ENCODE data around the gene TMEM266. TPM values are rescaled to one million over a fixed set of nuclear protein-coding genes. Genes with fewer than 3 reads are reported as not detected.
A peak's percentile ranks its signal among the peaks of the same experiment; 100 is the strongest.

TMEM266 gene
- total RNA-seq, 4 donors from 2014 or later: 0.17 to 0.40 TPM; not detected in 2

DNA sequence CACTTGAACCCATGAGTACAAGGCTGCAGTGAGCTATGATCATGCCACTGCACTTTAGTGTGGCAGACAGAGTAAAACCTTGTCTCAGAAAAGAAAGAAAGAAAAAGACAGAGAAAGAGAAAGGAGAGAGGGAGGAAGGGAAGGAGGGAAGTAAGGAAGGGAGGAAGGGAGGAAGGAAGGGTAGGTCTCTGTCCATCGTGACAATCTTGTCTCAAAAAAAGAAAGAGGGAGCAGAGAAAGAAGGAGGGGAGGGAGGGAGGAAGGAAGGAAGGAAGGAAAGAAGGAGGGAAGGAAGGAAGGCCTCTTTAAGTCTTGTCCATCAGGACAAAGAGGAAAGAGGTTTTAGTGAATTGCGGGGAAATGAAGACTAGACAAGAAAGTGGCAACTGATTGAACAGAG is 129.3 kb downstream of the TMEM266 start:
- 74% methylated on average over 2 of the region's 2 CpGs for whole genome bisulfite sequencing
- no peak for DNase-seq (ENCODE audit: extremely low spot score)
- TF ChIP-seq EP300 (IDR thresholded peaks at IDR 0.05): no peak
- Histone ChIP-seq H3K27me3 (peaks cover 0 to 71% (median 6%) of the 10 kb centered on the region in 4 donors), H3K4me1 (peaks cover 11 to 26% (median 19%) of the 10 kb centered on the region in 4 donors), H3K27ac (replicated peaks in 1 of 4) (no peak overlapping the region), H3K4me3 (no peak overlapping the region), H3K9me3 (no peaks in the 10 kb centered on the region), H3K36me3 (no peaks in the 10 kb centered on the region)
- intact Hi-C loops (cut with DNase I): no loop called here

DNA sequence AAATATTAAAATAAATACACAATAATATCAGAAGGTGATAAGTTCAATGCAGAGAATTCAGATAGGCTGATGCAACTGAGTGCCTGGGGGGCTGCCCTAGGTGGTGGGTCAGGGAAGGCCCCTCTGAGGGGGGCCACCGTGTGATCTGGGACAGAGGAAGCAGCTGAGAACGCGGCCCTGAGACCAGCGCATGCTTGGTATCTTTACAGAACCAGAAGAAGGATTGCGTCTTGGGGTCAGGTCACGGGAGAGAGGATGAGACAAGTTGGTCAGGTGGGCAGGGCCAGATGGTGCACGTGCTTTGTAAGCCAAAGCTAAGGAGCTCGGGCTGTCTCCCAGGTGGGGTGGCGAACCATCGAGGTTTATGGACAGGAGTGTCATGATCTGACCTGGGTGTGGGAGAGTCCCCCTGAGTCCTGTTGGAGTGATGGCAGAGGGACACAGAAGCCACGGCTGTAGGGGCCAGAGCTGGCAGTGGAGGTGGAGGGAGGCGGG is 130.3 kb downstream of the TMEM266 start:
- H3K4me3 ChIP-seq: no peak overlapping the region
- peaks cover 11 to 26% (median 19%) of the 10 kb centered on the region in 4 donors for H3K4me1 ChIP-seq
- H3K36me3 ChIP-seq: no peaks in the 10 kb centered on the region
- intact Hi-C loops (cut with DNase I): loop anchor here (5.0 kb wide), 1 partner anchor 142 kb away; no protein-coding TSS in a partner anchor
- WGBS: 56% methylated on average over 12 of the region's 12 CpGs
- peaks cover 0 to 71% (median 6%) of the 10 kb centered on the region in 4 donors for H3K27me3 ChIP-seq
- H3K27ac ChIP-seq (replicated peaks in 1 of 4): no peak overlapping the region
- TF ChIP-seq POLR2A (IDR thresholded peaks at IDR 0.05; ENCODE audit: low read depth): no peak
- TF ChIP-seq, protein P1, sequence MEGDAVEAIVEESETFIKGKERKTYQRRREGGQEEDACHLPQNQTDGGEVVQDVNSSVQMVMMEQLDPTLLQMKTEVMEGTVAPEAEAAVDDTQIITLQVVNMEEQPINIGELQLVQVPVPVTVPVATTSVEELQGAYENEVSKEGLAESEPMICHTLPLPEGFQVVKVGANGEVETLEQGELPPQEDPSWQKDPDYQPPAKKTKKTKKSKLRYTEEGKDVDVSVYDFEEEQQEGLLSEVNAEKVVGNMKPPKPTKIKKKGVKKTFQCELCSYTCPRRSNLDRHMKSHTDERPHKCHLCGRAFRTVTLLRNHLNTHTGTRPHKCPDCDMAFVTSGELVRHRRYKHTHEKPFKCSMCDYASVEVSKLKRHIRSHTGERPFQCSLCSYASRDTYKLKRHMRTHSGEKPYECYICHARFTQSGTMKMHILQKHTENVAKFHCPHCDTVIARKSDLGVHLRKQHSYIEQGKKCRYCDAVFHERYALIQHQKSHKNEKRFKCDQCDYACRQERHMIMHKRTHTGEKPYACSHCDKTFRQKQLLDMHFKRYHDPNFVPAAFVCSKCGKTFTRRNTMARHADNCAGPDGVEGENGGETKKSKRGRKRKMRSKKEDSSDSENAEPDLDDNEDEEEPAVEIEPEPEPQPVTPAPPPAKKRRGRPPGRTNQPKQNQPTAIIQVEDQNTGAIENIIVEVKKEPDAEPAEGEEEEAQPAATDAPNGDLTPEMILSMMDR (IDR thresholded peaks at IDR 0.05): no peak
- TF ChIP-seq POLR2AphosphoS5 (IDR thresholded peaks at IDR 0.05): no peak
- TF ChIP-seq EP300 (IDR thresholded peaks at IDR 0.05): no peak
- DNase-seq (ENCODE audit: extremely low spot score): no peak
- no peaks in the 10 kb centered on the region for H3K9me3 ChIP-seq

DNA sequence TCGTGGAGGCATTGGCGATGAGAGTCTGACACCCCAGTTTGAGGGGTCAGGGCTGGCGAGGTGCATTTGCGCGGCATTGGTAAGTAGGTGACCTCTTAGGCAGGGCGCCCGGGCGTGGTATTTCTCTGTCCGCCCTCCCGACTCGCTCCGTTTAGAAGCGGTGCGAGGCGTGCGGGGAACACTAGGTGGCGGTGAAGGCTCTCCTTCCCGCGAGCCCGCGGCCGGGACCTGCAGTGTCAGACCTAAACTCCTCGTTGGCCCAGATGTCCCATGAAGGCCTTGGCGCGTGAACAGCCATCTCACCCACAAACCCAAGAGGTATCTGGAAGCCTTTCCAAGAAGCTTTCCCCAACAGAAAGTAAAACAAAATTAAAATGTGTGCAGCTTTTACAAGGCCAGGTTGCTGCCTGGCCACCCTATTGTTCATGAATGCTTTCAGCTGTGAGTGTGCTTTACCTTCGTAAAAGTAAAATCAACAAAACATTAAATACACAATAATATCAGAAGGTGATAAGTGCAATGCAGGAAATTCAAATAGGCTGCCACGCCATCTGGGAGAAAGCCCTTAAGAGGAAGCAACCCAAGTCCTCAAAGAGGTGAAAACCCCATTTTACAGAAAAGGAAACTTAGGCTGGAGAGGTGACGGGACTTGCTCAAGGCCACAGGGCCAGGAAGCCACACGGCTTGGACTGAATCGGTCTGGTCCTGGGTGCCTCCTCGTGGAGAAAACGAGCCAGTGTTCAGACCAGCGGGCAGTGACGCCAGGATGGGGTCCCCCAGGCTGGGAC is 131.2 kb downstream of the TMEM266 start:
- peaks cover 0 to 67% (median 6%) of the 10 kb centered on the region in 4 donors for H3K27me3 ChIP-seq
- no peaks in the 10 kb centered on the region for H3K9me3 ChIP-seq
- WGBS: 24% methylated on average over 32 of the region's 34 CpGs
- H3K27ac ChIP-seq (replicated peaks in 1 of 4): no peak overlapping the region
- TF ChIP-seq POLR2A (IDR thresholded peaks at IDR 0.05; ENCODE audit: low read depth): no peak
- TF ChIP-seq EP300 (IDR thresholded peaks at IDR 0.05): no peak
- TF ChIP-seq, protein P1 (IDR thresholded peaks at IDR 0.05): peak; percentile 84 to 92 (median 92)
- TF ChIP-seq POLR2AphosphoS5 (IDR thresholded peaks at IDR 0.05): peak in 1 of 2 donors; percentile 21
- intact Hi-C loops (cut with DNase I): loop anchor here (5.0 kb wide), 1 partner anchor 141 kb away; no protein-coding TSS in a partner anchor
- H3K36me3 ChIP-seq: no peaks in the 10 kb centered on the region
- H3K4me1 ChIP-seq: peaks cover 14 to 26% (median 25%) of the 10 kb centered on the region in 4 donors
- peak; percentile 93 for DNase-seq (ENCODE audit: extremely low spot score)
- peak overlapping the region in 1 of 4 donors; percentile 34 for H3K4me3 ChIP-seq

DNA sequence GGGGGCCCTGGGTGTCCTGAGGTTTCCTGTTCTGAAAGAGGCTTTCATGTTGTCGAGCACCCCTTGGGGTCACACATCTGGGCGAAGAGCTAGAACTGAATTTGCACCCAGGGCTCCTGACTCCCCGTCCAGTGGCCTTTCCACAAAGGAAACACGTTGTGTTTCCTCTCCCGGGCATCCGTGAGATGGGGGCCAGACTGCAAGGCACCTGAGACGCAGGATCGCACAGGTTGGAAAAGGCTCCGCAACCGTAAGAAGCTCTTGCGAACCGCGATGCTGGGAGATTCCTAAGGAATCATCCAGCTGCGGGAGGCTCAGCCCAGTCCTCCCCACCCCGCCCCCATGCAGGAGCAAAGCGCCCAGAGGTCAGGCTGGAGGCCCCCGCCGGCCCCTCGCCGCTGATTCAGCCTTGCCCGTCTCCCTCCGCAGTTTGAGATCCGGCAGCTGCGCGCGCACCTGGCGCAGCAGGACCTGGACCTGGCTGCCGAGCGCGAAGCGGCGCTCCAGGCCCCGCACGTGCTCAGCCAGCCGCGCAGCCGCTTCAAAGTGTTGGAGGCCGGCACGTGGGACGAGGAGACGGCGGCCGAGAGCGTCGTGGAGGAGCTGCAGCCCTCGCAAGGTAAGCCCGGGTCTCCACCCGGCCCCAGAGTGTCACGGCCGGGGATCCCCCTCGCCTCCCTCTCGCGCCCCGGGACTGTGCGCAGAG is 131.9 kb downstream of the TMEM266 start:
- TF ChIP-seq, protein P1 (IDR thresholded peaks at IDR 0.05): no peak
- TF ChIP-seq EP300 (IDR thresholded peaks at IDR 0.05): no peak
- TF ChIP-seq POLR2AphosphoS5 (IDR thresholded peaks at IDR 0.05): no peak
- TF ChIP-seq POLR2A (IDR thresholded peaks at IDR 0.05; ENCODE audit: low read depth): no peak
- Histone ChIP-seq H3K4me1 (peaks cover 20 to 33% (median 31%) of the 10 kb centered on the region in 4 donors), H3K4me3 (no peak overlapping the region), H3K36me3 (no peaks in the 10 kb centered on the region), H3K27ac (replicated peaks in 1 of 4) (no peak overlapping the region), H3K27me3 (peaks cover 0 to 59% (median 6%) of the 10 kb centered on the region in 4 donors), H3K9me3 (no peaks in the 10 kb centered on the region)
- WGBS: 65% methylated on average over 10 of the region's 55 CpGs
- intact Hi-C loops (cut with DNase I): loop anchor here (5.0 kb wide), 1 partner anchor 141 kb away; no protein-coding TSS in a partner anchor
- no peak for DNase-seq (ENCODE audit: extremely low spot score)

DNA sequence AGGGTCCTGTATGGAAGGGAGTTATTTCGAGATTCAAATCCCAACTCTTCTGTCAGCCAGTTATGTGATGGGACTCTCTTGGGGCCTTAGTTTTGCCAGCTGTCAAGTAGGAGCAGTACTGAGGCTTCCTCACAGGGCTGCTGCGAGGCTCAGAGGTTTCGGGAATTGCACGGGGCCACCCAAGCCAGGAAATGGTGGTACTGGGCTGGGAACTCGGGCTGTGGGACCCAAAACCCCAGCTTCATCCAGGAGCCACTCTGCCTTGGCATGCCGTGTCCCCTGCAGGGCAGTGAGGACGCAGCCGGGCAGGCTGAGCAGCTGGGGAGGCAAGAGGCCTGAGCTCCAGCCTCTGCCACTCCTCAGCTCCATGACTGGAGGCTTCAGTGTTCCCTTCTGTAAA is 132.9 kb downstream of the TMEM266 start:
- H3K36me3 ChIP-seq: no peaks in the 10 kb centered on the region

More for the DNA sequence above, 132.9 kb downstream of the TMEM266 start:
- peaks cover 30 to 43% (median 42%) of the 10 kb centered on the region in 4 donors for H3K4me1 ChIP-seq
- WGBS: 94% methylated on average over 6 of the region's 8 CpGs
- TF ChIP-seq, protein P1 (IDR thresholded peaks at IDR 0.05): no peak
- no peak for TF ChIP-seq POLR2A (IDR thresholded peaks at IDR 0.05; ENCODE audit: low read depth)
- TF ChIP-seq POLR2AphosphoS5 (IDR thresholded peaks at IDR 0.05): no peak
- TF ChIP-seq EP300 (IDR thresholded peaks at IDR 0.05): no peak
- H3K27me3 ChIP-seq: peaks cover 0 to 49% (median 6%) of the 10 kb centered on the region in 4 donors
- no peak overlapping the region for H3K4me3 ChIP-seq
- no peak for DNase-seq (ENCODE audit: extremely low spot score)
- intact Hi-C loops (cut with DNase I): loop anchor here (5.0 kb wide), 1 partner anchor 140 kb away; no protein-coding TSS in a partner anchor
- no peaks in the 10 kb centered on the region for H3K9me3 ChIP-seq
- H3K27ac ChIP-seq (replicated peaks in 1 of 4): no peak overlapping the region
